ENCODE measurements around the gene DENND2C. TPM values are rescaled to one million over a fixed set of nuclear protein-coding genes. Genes with fewer than 3 reads are reported as not detected.

DENND2C gene
- total RNA-seq, 1 experiment from 2014 or later: 3.6 TPM

DNA sequence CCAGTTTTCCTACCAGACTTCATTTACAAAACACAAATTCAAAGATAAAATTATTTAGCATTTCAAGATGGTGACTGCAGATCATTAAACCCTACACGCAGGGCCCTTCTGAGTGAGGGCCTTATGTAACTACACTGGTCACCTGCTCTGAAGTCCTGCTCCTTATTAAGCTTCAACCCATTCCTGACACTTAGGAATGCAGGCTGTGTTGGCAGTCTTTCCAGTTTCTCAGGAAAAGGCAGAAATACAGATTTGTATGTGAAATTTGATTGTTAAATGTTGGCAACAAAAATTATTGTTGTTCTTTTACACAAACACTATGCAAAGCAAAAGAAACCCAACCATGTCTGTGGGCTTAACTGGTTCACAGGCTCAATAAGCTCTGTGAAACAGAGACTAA lies 62.6 kb downstream of the DENND2C start:
- H2AK5ac ChIP-seq (ENCODE audit: insufficient read length, low read length): no peak overlapping the region
- Mint-ChIP-seq H3K4me1 (no peaks in the 10 kb centered on the region), H3K36me3 (ENCODE audit: insufficient read depth in 1 of 3, low read depth in 3 of 3) (no peaks in the 10 kb centered on the region), H3K4me3 (no peak overlapping the region), H3K27ac (no peak overlapping the region), H3K9me3 (no peaks in the 10 kb centered on the region), H3K27me3 (ENCODE audit: low read depth) (no peaks in the 10 kb centered on the region)
- H2BK120ac ChIP-seq (ENCODE audit: low read depth, low read length, poor library complexity, severe bottlenecking): no peak overlapping the region
- H2BK5ac ChIP-seq (ENCODE audit: insufficient read length, low read length): no peak overlapping the region
- no peaks in the 10 kb centered on the region for H3K9me3 ChIP-seq (ENCODE audit: control insufficient read depth, low read depth, low read length)
- no peak overlapping the region for H4K5ac ChIP-seq (ENCODE audit: insufficient read length, low read depth, low read length)
- no peak overlapping the region for H2BK15ac ChIP-seq (ENCODE audit: low read depth, low read length)
- WGBS (ENCODE audit: extremely low coverage, insufficient read length, low lambda C conversion rate): no CpG with 5 or more reads among the region's 1 CpG
- no peaks in the 10 kb centered on the region for H3K4me1 ChIP-seq (ENCODE audit: insufficient read depth, low read length)
- H4K20me1 ChIP-seq (ENCODE audit: control insufficient read depth, insufficient read depth, insufficient read length): no peaks in the 10 kb centered on the region
- peak overlapping the region; percentile 88 for H4K8ac ChIP-seq (replicated peaks; ENCODE audit: insufficient read length, low read depth, low read length)
- H3K27ac ChIP-seq (ENCODE audit: insufficient read length, low read depth, low read length): no peak overlapping the region
- no peaks in the 10 kb centered on the region for H3K79me1 ChIP-seq (ENCODE audit: insufficient read depth, low read depth, low read length, poor library complexity, severe bottlenecking)
- H3T11ph ChIP-seq (ENCODE audit: low read length): no peak overlapping the region
- no peak overlapping the region for H2AFZ ChIP-seq (ENCODE audit: low read length)
- no peak overlapping the region for H2BK12ac ChIP-seq (ENCODE audit: insufficient read length, low read depth, low read length)
- TF ChIP-seq, protein P1, sequence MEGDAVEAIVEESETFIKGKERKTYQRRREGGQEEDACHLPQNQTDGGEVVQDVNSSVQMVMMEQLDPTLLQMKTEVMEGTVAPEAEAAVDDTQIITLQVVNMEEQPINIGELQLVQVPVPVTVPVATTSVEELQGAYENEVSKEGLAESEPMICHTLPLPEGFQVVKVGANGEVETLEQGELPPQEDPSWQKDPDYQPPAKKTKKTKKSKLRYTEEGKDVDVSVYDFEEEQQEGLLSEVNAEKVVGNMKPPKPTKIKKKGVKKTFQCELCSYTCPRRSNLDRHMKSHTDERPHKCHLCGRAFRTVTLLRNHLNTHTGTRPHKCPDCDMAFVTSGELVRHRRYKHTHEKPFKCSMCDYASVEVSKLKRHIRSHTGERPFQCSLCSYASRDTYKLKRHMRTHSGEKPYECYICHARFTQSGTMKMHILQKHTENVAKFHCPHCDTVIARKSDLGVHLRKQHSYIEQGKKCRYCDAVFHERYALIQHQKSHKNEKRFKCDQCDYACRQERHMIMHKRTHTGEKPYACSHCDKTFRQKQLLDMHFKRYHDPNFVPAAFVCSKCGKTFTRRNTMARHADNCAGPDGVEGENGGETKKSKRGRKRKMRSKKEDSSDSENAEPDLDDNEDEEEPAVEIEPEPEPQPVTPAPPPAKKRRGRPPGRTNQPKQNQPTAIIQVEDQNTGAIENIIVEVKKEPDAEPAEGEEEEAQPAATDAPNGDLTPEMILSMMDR (conservative IDR thresholded peaks at IDR 0.05): no peak
- no peak overlapping the region for H2BK20ac ChIP-seq (ENCODE audit: low read depth, low read length, poor library complexity, severe bottlenecking)
- no peak overlapping the region for H3K4ac ChIP-seq (ENCODE audit: low read depth, low read length)
- H3K9ac ChIP-seq (ENCODE audit: extremely low read depth, insufficient read length, low read length): no peak overlapping the region
- H3K23me2 ChIP-seq (ENCODE audit: insufficient read length, low read depth, low read length, poor library complexity, severe bottlenecking): peaks cover 3% of the 10 kb centered on the region
- H3K14ac ChIP-seq (ENCODE audit: insufficient read depth, low read length): no peak overlapping the region
- H3K4me2 ChIP-seq (ENCODE audit: insufficient read depth, insufficient read length, low read length): no peak overlapping the region
- no peak overlapping the region for H3K23ac ChIP-seq (ENCODE audit: insufficient read length, low read depth, low read length)
- no peak for DNase-seq
- H4K91ac ChIP-seq (ENCODE audit: insufficient read length, low read depth, low read length): no peak overlapping the region
- H3K27me3 ChIP-seq (ENCODE audit: insufficient read depth, low read length): no peaks in the 10 kb centered on the region
- H3K79me2 ChIP-seq (ENCODE audit: insufficient read depth, low read length): no peaks in the 10 kb centered on the region
- no peak overlapping the region for H3K18ac ChIP-seq (ENCODE audit: insufficient read length, low read depth, low read length)
- H3K56ac ChIP-seq (ENCODE audit: insufficient read length, low read depth, low read length): no peak overlapping the region
